Fibroblast of lung (primary cell): ENCODE results near the gene ITPK1. TPM values are rescaled to one million over a fixed set of nuclear protein-coding genes. Genes with fewer than 3 reads are reported as not detected.

Experiments
- DNase-seq, 2 donors: peaks; one replicate each; pipeline versions ENCODE4 v3.0.0 to v3.0.0-alpha.2; 2010; ENCODE audit warnings: low read depth in 2 of 2
- H2AFZ ChIP-seq: 2 replicates; pipeline ENCODE4 v1.5.1; 2012; ENCODE audit warnings: low read length, control low read depth, inconsistent platforms
- H3K27ac ChIP-seq: 2 replicates; pipeline ENCODE4 v1.5.1; 2011; ENCODE audit warnings: low read length, control low read depth; ENCODE audit not compliant: insufficient read depth
- H3K27me3 ChIP-seq: 2 replicates; pipeline ENCODE4 v1.5.1; 2011; ENCODE audit warnings: mild to moderate bottlenecking, low read length; ENCODE audit not compliant: control insufficient read depth, insufficient read depth
- H3K36me3 ChIP-seq: 2 replicates; pipeline ENCODE4 v1.5.1; 2011; ENCODE audit warnings: low read length; ENCODE audit not compliant: control insufficient read depth, insufficient read depth
- H3K4me1 ChIP-seq: 2 replicates; pipeline ENCODE4 v1.5.1; 2011; ENCODE audit warnings: low read length; ENCODE audit not compliant: control insufficient read depth, insufficient read depth; ENCODE audit errors: extremely low read depth
- H3K4me2 ChIP-seq: 2 replicates; pipeline ENCODE4 v1.5.1; 2011; ENCODE audit warnings: low read length, control low read depth; ENCODE audit not compliant: insufficient read depth; ENCODE audit errors: extremely low read depth
- H3K4me3 ChIP-seq, 4 experiments: fragments of 200-600 bp in 1 of 4; sonication (generic) in 1 of 4; replicated peaks in 1 of 4; 2 replicates each; pipeline ENCODE4 v1.5.1; 2011 to 2016; ENCODE audit warnings: low read length in 4 of 4, low read depth in 3 of 4, mild to moderate bottlenecking in 3 of 4, control low read depth in 2 of 4, inconsistent platforms in 1 of 4, mixed read lengths in 1 of 4; ENCODE audit not compliant: insufficient read depth in 1 of 4; ENCODE audit errors: control extremely low read depth in 1 of 4
- H3K79me2 ChIP-seq: 2 replicates; pipeline ENCODE4 v1.5.1; 2012; ENCODE audit warnings: mild to moderate bottlenecking, low read length, inconsistent platforms; ENCODE audit not compliant: control insufficient read depth, insufficient read depth
- H3K9ac ChIP-seq: 2 replicates; pipeline ENCODE4 v1.5.1; 2011; ENCODE audit warnings: mild to moderate bottlenecking, low read length, control low read depth; ENCODE audit not compliant: insufficient read depth
- H3K9me3 ChIP-seq: 2 replicates; pipeline ENCODE4 v1.5.1; 2012; ENCODE audit warnings: low read depth, low read length; ENCODE audit not compliant: control insufficient read depth, insufficient read depth
- H4K20me1 ChIP-seq: 2 replicates; pipeline ENCODE4 v1.5.1; 2011; ENCODE audit warnings: low read length; ENCODE audit not compliant: control insufficient read depth, insufficient read depth; ENCODE audit errors: extremely low read depth
- CTCF ChIP-seq, 2 donors: IDR thresholded peaks in 1 of 2; conservative IDR thresholded peaks in 1 of 2; 1 replicate in 1 of 2; 2 replicates in 1 of 2; pipeline ENCODE4 v1.5.1; 2011 to 2012; ENCODE audit warnings: low read length in 2 of 2, control low read depth in 1 of 2, inconsistent platforms in 1 of 2, low read depth in 1 of 2, mild to moderate bottlenecking in 1 of 2
- EZH2 ChIP-seq: IDR thresholded peaks from 2 replicates; pipeline ENCODE4 v1.5.1; 2012; ENCODE audit warnings: low read length, control low read depth, mild to moderate bottlenecking; ENCODE audit errors: missing control alignments
- polyA plus RNA-seq, 2 donors: library from polyadenylated mRNA; depleted of rRNA in 1 of 2; stranded (reverse) in 1 of 2; unstranded in 1 of 2; fragments of >200 nt; gene quantifications; 2 replicates each; pipeline ENCODE4 v1.2.1, GENCODE V29; 2011 to 2012; ENCODE audit warnings: missing spikeins in 1 of 2
- total RNA-seq: library from RNA; depleted of rRNA; stranded (reverse); fragments of >200 nt; gene quantifications from 2 replicates; pipeline ENCODE4 v1.2.1, GENCODE V29; 2014

Gene ITPK1
- total and polyA plus RNA-seq, 2 donors (not counting 1 experiment from before 2014, with no cell fraction given), result 9.2 to 23.1 TPM

- no peaks in the 10 kb centered on the region for H3K79me2 ChIP-seq
- H3K4me3 ChIP-seq, result no peak overlapping the region
- no peaks in the 10 kb centered on the region for H3K27me3 ChIP-seq
- no peaks in the 10 kb centered on the region for H4K20me1 ChIP-seq
- no peak overlapping the region for H2AFZ ChIP-seq
- H3K4me1 ChIP-seq, result no peaks in the 10 kb centered on the region
- no peak overlapping the region for H3K27ac ChIP-seq
- H3K9me3 ChIP-seq, result no peaks in the 10 kb centered on the region
- no peak for TF ChIP-seq EZH2
- TF ChIP-seq CTCF (conservative IDR thresholded peaks at IDR 0.05 in 1 of 2, IDR thresholded peaks at IDR 0.05 in 1 of 2; ENCODE audit: low read depth in 1 of 2, low read length in 2 of 2), result no peak
- DNase-seq, result no peak
- no peak overlapping the region for H3K4me2 ChIP-seq
- no peak overlapping the region for H3K9ac ChIP-seq
- no peaks in the 10 kb centered on the region for H3K36me3 ChIP-seq
Observed at GRCh38 chr14:92949496-92950192, 166.1 kb downstream of the ITPK1 start.

- Histone ChIP-seq H3K27ac (no peak overlapping the region), H3K79me2 (no peaks in the 10 kb centered on the region), H2AFZ (no peak overlapping the region), H3K4me2 (no peak overlapping the region), H3K27me3 (no peaks in the 10 kb centered on the region), H3K4me3 (no peak overlapping the region), H3K4me1 (no peaks in the 10 kb centered on the region), H4K20me1 (no peaks in the 10 kb centered on the region), H3K9me3 (no peaks in the 10 kb centered on the region), H3K9ac (no peak overlapping the region), H3K36me3 (no peaks in the 10 kb centered on the region)
- TF ChIP-seq CTCF (conservative IDR thresholded peaks at IDR 0.05 in 1 of 2, IDR thresholded peaks at IDR 0.05 in 1 of 2; ENCODE audit: low read depth in 1 of 2, low read length in 2 of 2), result no peak
- TF ChIP-seq EZH2, result no peak
- no peak for DNase-seq
Observed at GRCh38 chr14:92948647-92949046, 167.1 kb downstream of the ITPK1 start.

GRCh38 chr14:92946847-92947545 lies 168.7 kb downstream of the ITPK1 start:
- H3K36me3 ChIP-seq, result no peaks in the 10 kb centered on the region
- no peak overlapping the region for H3K4me2 ChIP-seq
- H3K79me2 ChIP-seq, result no peaks in the 10 kb centered on the region
- TF ChIP-seq EZH2 (no peak), CTCF (conservative IDR thresholded peaks at IDR 0.05 in 1 of 2, IDR thresholded peaks at IDR 0.05 in 1 of 2; ENCODE audit: low read depth in 1 of 2, low read length in 2 of 2) (no peak)
- no peak overlapping the region for H3K9ac ChIP-seq
- H3K4me3 ChIP-seq, result no peak overlapping the region
- no peaks in the 10 kb centered on the region for H3K27me3 ChIP-seq
- H2AFZ ChIP-seq, result no peak overlapping the region
- H4K20me1 ChIP-seq, result no peaks in the 10 kb centered on the region
- DNase-seq, result no peak
- H3K9me3 ChIP-seq, result no peaks in the 10 kb centered on the region
- no peaks in the 10 kb centered on the region for H3K4me1 ChIP-seq
- no peak overlapping the region for H3K27ac ChIP-seq
